ENCODE measurements around the gene EPHB3. TPM values are rescaled to one million over a fixed set of nuclear protein-coding genes. Genes with fewer than 3 reads are reported as not detected.

The EPHB3 gene
- total RNA-seq, 1 donor from 2014 or later: not detected

- peaks cover 23% of the 10 kb centered on the region for H3K27me3 Mint-ChIP-seq (ENCODE audit: low read depth)
- no peak overlapping the region for H3K4me3 Mint-ChIP-seq (ENCODE audit: low read depth)
- intact Hi-C loops (cut with micrococcal nuclease): no loop called here
- no peak for DNase-seq (ENCODE audit: low spot score)
- H3K4me1 Mint-ChIP-seq (ENCODE audit: low read depth): no peaks in the 10 kb centered on the region
- H3K36me3 Mint-ChIP-seq (ENCODE audit: low read depth): no peaks in the 10 kb centered on the region
- H3K27ac Mint-ChIP-seq: no peak overlapping the region
- no peaks in the 10 kb centered on the region for H3K9me3 Mint-ChIP-seq
Observed at GRCh38 chr3:184537885-184538665, 23.5 kb upstream of the EPHB3 start.

GRCh38 chr3:184538666-184539431 is 22.7 kb upstream of the EPHB3 start:
- Mint-ChIP-seq H3K27ac (no peak overlapping the region), H3K4me3 (ENCODE audit: low read depth) (no peak overlapping the region), H3K4me1 (ENCODE audit: low read depth) (no peaks in the 10 kb centered on the region), H3K36me3 (ENCODE audit: low read depth) (no peaks in the 10 kb centered on the region), H3K27me3 (ENCODE audit: low read depth) (peaks cover 20% of the 10 kb centered on the region), H3K9me3 (no peaks in the 10 kb centered on the region)
- intact Hi-C loops (cut with micrococcal nuclease): no loop called here
- DNase-seq (ENCODE audit: low spot score): peak; percentile 7

GRCh38 chr3:184539801-184540435 is 21.7 kb upstream of the EPHB3 start:
- H3K4me1 Mint-ChIP-seq (ENCODE audit: low read depth): peaks cover 2% of the 10 kb centered on the region
- intact Hi-C loops (cut with micrococcal nuclease): no loop called here
- no peak overlapping the region for H3K27ac Mint-ChIP-seq
- no peak overlapping the region for H3K4me3 Mint-ChIP-seq (ENCODE audit: low read depth)
- DNase-seq (ENCODE audit: low spot score): peak; percentile 6
- no peaks in the 10 kb centered on the region for H3K9me3 Mint-ChIP-seq
- H3K36me3 Mint-ChIP-seq (ENCODE audit: low read depth): no peaks in the 10 kb centered on the region
- peaks cover 18% of the 10 kb centered on the region for H3K27me3 Mint-ChIP-seq (ENCODE audit: low read depth)

- Mint-ChIP-seq H3K36me3 (ENCODE audit: low read depth) (no peaks in the 10 kb centered on the region), H3K27ac (no peak overlapping the region), H3K4me1 (ENCODE audit: low read depth) (peaks cover 2% of the 10 kb centered on the region), H3K27me3 (ENCODE audit: low read depth) (peaks cover 22% of the 10 kb centered on the region), H3K4me3 (ENCODE audit: low read depth) (no peak overlapping the region), H3K9me3 (no peaks in the 10 kb centered on the region)
- DNase-seq (ENCODE audit: low spot score): peak; percentile 62
- intact Hi-C loops (cut with micrococcal nuclease): loop anchor here (1.0 kb wide), 2 partner anchors 27 to 72 kb away; no protein-coding TSS in a partner anchor
Observed at GRCh38 chr3:184540777-184541681, 20.6 kb upstream of the EPHB3 start.

- peaks cover 2% of the 10 kb centered on the region for H3K4me1 Mint-ChIP-seq (ENCODE audit: low read depth)
- H3K9me3 Mint-ChIP-seq: no peaks in the 10 kb centered on the region
- no peaks in the 10 kb centered on the region for H3K36me3 Mint-ChIP-seq (ENCODE audit: low read depth)
- no peak for DNase-seq (ENCODE audit: low spot score)
- H3K4me3 Mint-ChIP-seq (ENCODE audit: low read depth): no peak overlapping the region
- intact Hi-C loops (cut with micrococcal nuclease): loop anchor here (1.0 kb wide), 2 partner anchors 28 to 73 kb away; no protein-coding TSS in a partner anchor
- H3K27ac Mint-ChIP-seq: no peak overlapping the region
- peaks cover 14% of the 10 kb centered on the region for H3K27me3 Mint-ChIP-seq (ENCODE audit: low read depth)
Observed at GRCh38 chr3:184541886-184542562, 19.6 kb upstream of the EPHB3 start.

- Mint-ChIP-seq H3K27ac (no peak overlapping the region), H3K27me3 (ENCODE audit: low read depth) (peaks cover 14% of the 10 kb centered on the region), H3K9me3 (no peaks in the 10 kb centered on the region), H3K36me3 (ENCODE audit: low read depth) (no peaks in the 10 kb centered on the region), H3K4me3 (ENCODE audit: low read depth) (no peak overlapping the region), H3K4me1 (ENCODE audit: low read depth) (peaks cover 2% of the 10 kb centered on the region)
- no peak for DNase-seq (ENCODE audit: low spot score)
- intact Hi-C loops (cut with micrococcal nuclease): no loop called here
Observed at GRCh38 chr3:184542577-184542976, 19.0 kb upstream of the EPHB3 start.

GRCh38 chr3:184543256-184543655 is 18.3 kb upstream of the EPHB3 start:
- Mint-ChIP-seq H3K9me3 (no peaks in the 10 kb centered on the region), H3K4me1 (ENCODE audit: low read depth) (peaks cover 2% of the 10 kb centered on the region), H3K36me3 (ENCODE audit: low read depth) (no peaks in the 10 kb centered on the region), H3K4me3 (ENCODE audit: low read depth) (no peak overlapping the region), H3K27me3 (ENCODE audit: low read depth) (peaks cover 14% of the 10 kb centered on the region), H3K27ac (no peak overlapping the region)
- intact Hi-C loops (cut with micrococcal nuclease): no loop called here
- no peak for DNase-seq (ENCODE audit: low spot score)

- Mint-ChIP-seq H3K27me3 (ENCODE audit: low read depth) (peaks cover 14% of the 10 kb centered on the region), H3K27ac (no peak overlapping the region), H3K36me3 (ENCODE audit: low read depth) (no peaks in the 10 kb centered on the region), H3K4me1 (ENCODE audit: low read depth) (peaks cover 2% of the 10 kb centered on the region), H3K4me3 (ENCODE audit: low read depth) (no peak overlapping the region), H3K9me3 (no peaks in the 10 kb centered on the region)
- DNase-seq (ENCODE audit: low spot score): peak; percentile 72
- intact Hi-C loops (cut with micrococcal nuclease): loop anchor here (1.0 kb wide), 2 partner anchors 127 to 173 kb away; no protein-coding TSS in a partner anchor
Observed at GRCh38 chr3:184543843-184544512, 17.6 kb upstream of the EPHB3 start.

- no peaks in the 10 kb centered on the region for H3K36me3 Mint-ChIP-seq (ENCODE audit: low read depth)
- DNase-seq (ENCODE audit: low spot score): no peak
- H3K9me3 Mint-ChIP-seq: no peaks in the 10 kb centered on the region
- no peak overlapping the region for H3K4me3 Mint-ChIP-seq (ENCODE audit: low read depth)
- peaks cover 2% of the 10 kb centered on the region for H3K4me1 Mint-ChIP-seq (ENCODE audit: low read depth)
- H3K27ac Mint-ChIP-seq: no peak overlapping the region
- peaks cover 14% of the 10 kb centered on the region for H3K27me3 Mint-ChIP-seq (ENCODE audit: low read depth)
- intact Hi-C loops (cut with micrococcal nuclease): loop anchor here (1.0 kb wide), 2 partner anchors 127 to 173 kb away; no protein-coding TSS in a partner anchor
Observed at GRCh38 chr3:184544513-184544861, 17.1 kb upstream of the EPHB3 start.

- Mint-ChIP-seq H3K36me3 (ENCODE audit: low read depth) (no peaks in the 10 kb centered on the region), H3K27ac (no peak overlapping the region), H3K4me1 (ENCODE audit: low read depth) (peaks cover 2% of the 10 kb centered on the region), H3K9me3 (no peaks in the 10 kb centered on the region), H3K4me3 (ENCODE audit: low read depth) (no peak overlapping the region), H3K27me3 (ENCODE audit: low read depth) (peaks cover 14% of the 10 kb centered on the region)
- DNase-seq (ENCODE audit: low spot score): no peak
- intact Hi-C loops (cut with micrococcal nuclease): no loop called here
Observed at GRCh38 chr3:184545769-184546168, 15.8 kb upstream of the EPHB3 start.

- DNase-seq (ENCODE audit: low spot score): no peak
- H3K27ac Mint-ChIP-seq: no peak overlapping the region
- H3K4me1 Mint-ChIP-seq (ENCODE audit: low read depth): peaks cover 2% of the 10 kb centered on the region
- no peaks in the 10 kb centered on the region for H3K36me3 Mint-ChIP-seq (ENCODE audit: low read depth)
- H3K4me3 Mint-ChIP-seq (ENCODE audit: low read depth): no peak overlapping the region
- peaks cover 12% of the 10 kb centered on the region for H3K27me3 Mint-ChIP-seq (ENCODE audit: low read depth)
- intact Hi-C loops (cut with micrococcal nuclease): no loop called here
- no peaks in the 10 kb centered on the region for H3K9me3 Mint-ChIP-seq
Observed at GRCh38 chr3:184546252-184546651, 15.3 kb upstream of the EPHB3 start.
